Body of pancreas (tissue), 4 donors: ENCODE measurements around the gene SMIM5. TPM values are rescaled to one million over a fixed set of nuclear protein-coding genes. Genes with fewer than 3 reads are reported as not detected.

Experiments used
- ATAC-seq: fragments of 150-250 bp; one replicate; pipeline ENCODE4 v1.9.1; 2016
- DNase-seq, 4 donors: peaks; one replicate each; pipeline ENCODE4 v3.0.0-alpha.2; 2019
- H3K27ac ChIP-seq, 4 donors: fragments of 200-600 bp; sonication (generic); 1 replicate in 3 of 4; 2 replicates in 1 of 4; pipeline versions ENCODE4 v1.5.1 to v1.6.1; 2016 to 2019; ENCODE audit warnings: mild to moderate bottlenecking in 1 of 4, mixed read lengths in 1 of 4, moderate library complexity in 1 of 4
- H3K27me3 ChIP-seq, 2 donors: fragments of 200-600 bp; sonication (generic); one replicate each; pipeline ENCODE4 v1.6.0; 2016; ENCODE audit warnings: mild to moderate bottlenecking in 1 of 2
- H3K36me3 ChIP-seq, 2 donors: fragments of 200-600 bp; sonication (generic); replicated peaks in 1 of 2; 2 replicates each; pipeline ENCODE4 v1.5.1; 2016; ENCODE audit warnings: low read depth in 2 of 2; ENCODE audit not compliant: insufficient read depth in 1 of 2
- H3K4me1 ChIP-seq: fragments of 200-600 bp; sonication (generic); one replicate; pipeline ENCODE4 v1.6.0; 2016
- H3K4me3 ChIP-seq, 2 donors: fragments of 200-600 bp; sonication (generic); 1 replicate in 1 of 2; 2 replicates in 1 of 2; pipeline ENCODE4 v1.5.1; 2016 to 2019
- H3K9me3 ChIP-seq, 3 donors: fragments of 200-600 bp; sonication (generic); 1 replicate in 2 of 3; 2 replicates in 1 of 3; pipeline ENCODE4 v1.5.1; 2016
- CTCF ChIP-seq, 7 experiments: fragments of 450-650 bp in 4 of 7; fragments of 200-600 bp in 3 of 7; sonication (generic) in 3 of 7; IDR thresholded peaks; one replicate each; pipeline ENCODE4 v1.5.1; 2016 to 2019; ENCODE audit warnings: antibody characterized with exemption in 7 of 7
- POLR2A ChIP-seq, 3 donors: fragments of 450-650 bp; IDR thresholded peaks; one replicate each; pipeline ENCODE4 v1.6.1; 2016; ENCODE audit warnings: antibody characterized with exemption in 3 of 3, mild to moderate bottlenecking in 2 of 3
- WGBS, 2 donors: methylation state at CpG; one replicate each; pipeline ENCODE4 v1.1.5; 2017; 5-methylcytosine and 5-hydroxymethylcytosine counted together
- intact Hi-C: fragments of 100-400 bp; cut with DNase I; formaldehyde crosslinking; loops from one replicate; pipeline ENCODE4 v1.15.1; 2023
- total RNA-seq, 2 donors: library from RNA; depleted of rRNA; stranded (reverse); fragments of >200 nt; gene quantifications; one replicate each; pipeline ENCODE4 v1.1.0, GENCODE V29; 2016

Gene SMIM5
- total RNA-seq, 2 donors from 2014 or later: 3.3 to 5.2 TPM

DNA sequence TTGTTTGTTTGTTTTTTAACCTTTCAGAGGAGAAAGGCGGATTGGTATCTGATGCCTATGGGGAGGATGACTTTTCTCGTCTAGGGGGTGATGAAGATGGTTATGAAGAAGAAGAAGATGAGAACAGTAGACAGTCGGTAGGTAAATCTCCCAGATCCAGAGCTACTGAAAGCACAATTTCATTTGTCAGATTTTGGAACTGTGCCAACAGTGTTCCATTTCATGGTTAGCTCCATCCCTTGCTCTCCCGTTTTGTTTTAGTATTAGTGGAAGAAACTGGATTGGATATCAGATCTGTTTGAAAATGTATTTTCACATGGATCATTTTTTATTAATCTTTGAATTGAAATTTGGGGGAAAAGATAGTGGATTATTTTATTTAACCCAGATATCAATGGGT is 35.3 kb downstream of the SMIM5 start:
- intact Hi-C loops: no loop called here

GRCh38 chr17:75670868-75671267 is 37.6 kb downstream of the SMIM5 start:
- no peak for DNase-seq
- intact Hi-C loops: loop anchor here (5.0 kb wide), 1 partner anchor 86 kb away; no protein-coding TSS in a partner anchor

More for the DNA sequence above, 35.3 kb downstream of the SMIM5 start:
- TF ChIP-seq CTCF (IDR thresholded peaks at IDR 0.05) (no peak), POLR2A (IDR thresholded peaks at IDR 0.05) (no peak)
- ATAC-seq: no peak
- no peak overlapping the region for H3K27ac ChIP-seq
- no peak overlapping the region for H3K4me3 ChIP-seq
- DNase-seq: no peak
- no peaks in the 10 kb centered on the region for H3K9me3 ChIP-seq
- 56 to 62% methylated on average over 4 of the region's 4 CpGs for WGBS, 2 donors
- H3K36me3 ChIP-seq: peaks cover 6 to 23% of the 10 kb centered on the region in 2 donors
- peaks cover 26% of the 10 kb centered on the region for H3K4me1 ChIP-seq
- H3K27me3 ChIP-seq: no peaks in the 10 kb centered on the region

GRCh38 chr17:75672011-75672410 is 38.8 kb downstream of the SMIM5 start:
- intact Hi-C loops: loop anchor here (5.0 kb wide), 1 partner anchor 85 kb away; no protein-coding TSS in a partner anchor
- no peak overlapping the region for H3K27ac ChIP-seq
- H3K36me3 ChIP-seq: peaks cover 9 to 25% of the 10 kb centered on the region in 2 donors
- peaks cover 24% of the 10 kb centered on the region for H3K4me1 ChIP-seq
- WGBS, 2 donors: 94 to 97% methylated on average over 5 of the region's 5 CpGs
- H3K9me3 ChIP-seq: no peaks in the 10 kb centered on the region
- no peak for DNase-seq
- no peak for ATAC-seq
- H3K27me3 ChIP-seq: no peaks in the 10 kb centered on the region
- H3K4me3 ChIP-seq: no peak overlapping the region
- TF ChIP-seq CTCF (IDR thresholded peaks at IDR 0.05) (no peak), POLR2A (IDR thresholded peaks at IDR 0.05) (no peak)

More at GRCh38 chr17:75670868-75671267, 37.6 kb downstream of the SMIM5 start:
- Histone ChIP-seq H3K36me3 (peaks cover 9 to 23% of the 10 kb centered on the region in 2 donors), H3K27ac (no peak overlapping the region), H3K27me3 (no peaks in the 10 kb centered on the region), H3K4me3 (no peak overlapping the region), H3K9me3 (no peaks in the 10 kb centered on the region), H3K4me1 (peaks cover 30% of the 10 kb centered on the region)
- no peak for TF ChIP-seq CTCF (IDR thresholded peaks at IDR 0.05)
- TF ChIP-seq POLR2A (IDR thresholded peaks at IDR 0.05): no peak
- 60 to 70% methylated on average over 5 of the region's 5 CpGs for WGBS, 2 donors
- no peak for ATAC-seq

- 81 to 87% methylated on average over 4 of the region's 4 CpGs for WGBS, 2 donors
- no peak overlapping the region for H3K27ac ChIP-seq
- DNase-seq (no peak), ATAC-seq (no peak)
- H3K27me3 ChIP-seq: no peaks in the 10 kb centered on the region
- no peaks in the 10 kb centered on the region for H3K9me3 ChIP-seq
- peaks cover 16% of the 10 kb centered on the region for H3K4me1 ChIP-seq
- peaks cover 9 to 26% of the 10 kb centered on the region in 2 donors for H3K36me3 ChIP-seq
- intact Hi-C loops: loop anchor here (5.0 kb wide), 1 partner anchor 84 kb away; no protein-coding TSS in a partner anchor
- TF ChIP-seq CTCF (IDR thresholded peaks at IDR 0.05) (no peak), POLR2A (IDR thresholded peaks at IDR 0.05) (no peak)
- no peak overlapping the region for H3K4me3 ChIP-seq
Observed at GRCh38 chr17:75673487-75673886, 40.3 kb downstream of the SMIM5 start.

DNA sequence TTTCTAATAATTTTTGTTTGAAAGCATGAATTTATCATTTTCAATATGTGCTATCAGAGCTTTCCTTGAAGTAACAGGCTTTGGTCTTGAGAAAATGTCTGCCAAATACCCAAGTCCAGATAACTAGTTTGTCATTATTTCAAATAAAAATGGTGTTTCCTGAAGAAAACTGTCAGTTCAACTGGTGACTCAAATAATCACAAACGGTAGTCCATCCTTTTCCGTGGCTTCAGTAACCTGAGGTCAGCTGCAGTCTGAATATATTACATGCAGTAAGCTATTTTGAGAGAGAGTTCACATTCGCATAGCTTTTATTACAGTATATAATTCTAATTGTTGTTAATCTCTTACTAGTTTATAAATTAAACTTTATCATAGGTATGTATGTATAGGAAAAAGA is 43.2 kb downstream of the SMIM5 start:
- H3K9me3 ChIP-seq: no peaks in the 10 kb centered on the region
- intact Hi-C loops: no loop called here
- WGBS, 2 donors: 74 to 79% methylated on average over 3 of the region's 3 CpGs
- peaks cover 7% of the 10 kb centered on the region for H3K4me1 ChIP-seq
- DNase-seq (no peak), ATAC-seq (no peak)
- peaks cover 9 to 15% of the 10 kb centered on the region in 2 donors for H3K36me3 ChIP-seq
- H3K27me3 ChIP-seq: no peaks in the 10 kb centered on the region
- no peak for TF ChIP-seq CTCF (IDR thresholded peaks at IDR 0.05)
- no peak for TF ChIP-seq POLR2A (IDR thresholded peaks at IDR 0.05)
- H3K4me3 ChIP-seq: no peak overlapping the region
- H3K27ac ChIP-seq: no peak overlapping the region
